Common myeloid progenitor, CD34-positive (primary cell): Measurements from ENCODE around the gene BEAN1.
A peak's percentile ranks its signal among the peaks of the same experiment; 100 is the strongest.

Experiments
- CTCF ChIA-PET: fragments of 350-600 bp; sonication (Branson Sonifier 250); formaldehyde crosslinking; loops from one replicate; lab custom pipeline; 2021; ENCODE audit warnings: antibody characterized with exemption; lab: Charles Lee
- POLR2A ChIA-PET: fragments of 350-600 bp; sonication (Branson Sonifier 250); formaldehyde crosslinking; loops from one replicate; lab custom pipeline; 2021; ENCODE audit warnings: antibody characterized with exemption; lab: Charles Lee
- DNase-seq, 3 donors: peaks; one replicate each; pipeline versions ENCODE4 v3.0.0 to v3.0.0-alpha.2; 2013
- H3K27ac ChIP-seq, 2 experiments: 1 replicate in 1 of 2; 2 replicates in 1 of 2; pipeline ENCODE4 v1.7.0; 2013; ENCODE audit warnings: inconsistent platforms in 2 of 2, low read length in 2 of 2, mild to moderate bottlenecking in 2 of 2, low read depth in 1 of 2, moderate library complexity in 1 of 2; ENCODE audit not compliant: severe bottlenecking in 2 of 2, insufficient read depth in 1 of 2, poor library complexity in 1 of 2
- H3K27me3 ChIP-seq, 5 experiments: replicated peaks in 2 of 5; 1 replicate in 3 of 5; 2 replicates in 2 of 5; pipeline versions ENCODE4 v1.6.1 to v1.7.0; 2013; ENCODE audit warnings: low read length in 4 of 5, mild to moderate bottlenecking in 2 of 5, moderate library complexity in 2 of 5, inconsistent platforms in 1 of 5; ENCODE audit not compliant: insufficient read depth in 5 of 5, control insufficient read depth in 4 of 5
- H3K36me3 ChIP-seq, 4 experiments: 1 replicate in 2 of 4; 2 replicates in 2 of 4; pipeline versions ENCODE4 v1.6.1 to v1.7.0; 2013; ENCODE audit warnings: low read length in 3 of 4, control low read depth in 1 of 4, mild to moderate bottlenecking in 1 of 4; ENCODE audit not compliant: control insufficient read depth in 4 of 4, insufficient read depth in 4 of 4
- H3K4me1 ChIP-seq, 4 experiments: 1 replicate in 3 of 4; 2 replicates in 1 of 4; pipeline versions ENCODE4 v1.6.1 to v1.7.1; 2013; ENCODE audit warnings: low read length in 3 of 4, mild to moderate bottlenecking in 3 of 4, control low read depth in 1 of 4, inconsistent platforms in 1 of 4, moderate library complexity in 1 of 4; ENCODE audit not compliant: control insufficient read depth in 4 of 4, insufficient read depth in 4 of 4; ENCODE audit errors: control extremely low read depth in 1 of 4
- H3K4me3 ChIP-seq, 7 experiments: 1 replicate in 4 of 7; 2 replicates in 3 of 7; pipeline versions ENCODE4 v1.5.1 to v1.7.0; 2013; ENCODE audit warnings: mild to moderate bottlenecking in 7 of 7, low read length in 6 of 7, moderate library complexity in 6 of 7, inconsistent platforms in 2 of 7, low read depth in 2 of 7, control low read depth in 1 of 7; ENCODE audit not compliant: insufficient read depth in 4 of 7, control insufficient read depth in 1 of 7; ENCODE audit errors: extremely low read depth in 1 of 7
- H3K9me3 ChIP-seq, 5 experiments: 1 replicate in 4 of 5; 2 replicates in 1 of 5; pipeline versions ENCODE4 v1.6.1 to v1.7.1; 2013; ENCODE audit warnings: low read length in 4 of 5, mild to moderate bottlenecking in 2 of 5, inconsistent platforms in 1 of 5, low read depth in 1 of 5, moderate library complexity in 1 of 5; ENCODE audit not compliant: control insufficient read depth in 4 of 5, insufficient read depth in 2 of 5; ENCODE audit errors: control extremely low read depth in 1 of 5
- WGBS: methylation state at CpG from one replicate; pipeline ENCODE4 v1.1.5; 2013; ENCODE audit not compliant: insufficient coverage; 5-methylcytosine and 5-hydroxymethylcytosine counted together

BEAN1 gene

GRCh38 chr16:66427871-66428681 is 981 bp downstream of the BEAN1 start:
- Histone ChIP-seq H3K4me1 (peaks cover 0 to 22% (median 15%) of the 10 kb centered on the region in 4 experiments), H3K4me3 (peak overlapping the region in 4 of 7 experiments; percentile 40 to 58 (median 42)), H3K9me3 (peaks cover 0 to 4% (median 0%) of the 10 kb centered on the region in 5 experiments), H3K36me3 (no peaks in the 10 kb centered on the region), H3K27me3 (peaks cover 23 to 87% (median 39%) of the 10 kb centered on the region in 5 experiments), H3K27ac (no peak overlapping the region)
- POLR2A ChIA-PET, result no interaction called here
- DNase-seq, result peak in 2 of 3 donors; percentile 28 to 47
- 3% methylated on average over 29 of the region's 40 CpGs for WGBS
- CTCF ChIA-PET, result no interaction called here

DNA sequence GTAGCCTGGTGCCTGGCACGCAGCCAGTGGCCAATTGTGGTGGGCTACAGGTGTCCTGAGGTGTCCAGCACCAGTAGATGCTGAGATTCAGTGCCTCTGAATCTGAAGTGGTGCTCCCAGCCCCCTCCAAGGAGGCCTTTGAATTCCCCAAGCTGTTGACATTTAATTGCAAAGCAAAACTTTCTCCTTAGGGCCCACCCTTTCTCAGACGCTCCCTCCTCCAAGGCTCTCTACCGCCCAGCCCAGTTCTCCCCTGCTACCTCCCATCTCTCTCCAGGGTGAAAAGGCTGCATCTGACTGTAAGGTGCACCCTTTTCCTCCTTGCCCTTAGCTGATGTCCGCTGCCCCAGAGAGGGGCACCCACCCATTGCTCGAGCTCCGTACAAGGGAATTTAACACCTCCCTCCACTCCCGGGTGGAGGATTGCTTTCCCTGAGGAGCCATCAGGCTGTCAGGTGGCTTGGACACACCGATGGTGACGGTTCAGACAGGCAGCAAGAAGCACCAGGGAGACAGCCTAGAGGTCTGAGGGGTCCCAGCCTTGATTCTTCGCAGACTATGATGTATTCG is 1.7 kb downstream of the BEAN1 start:
- DNase-seq, result no peak
- Histone ChIP-seq H3K27me3 (peaks cover 21 to 91% (median 40%) of the 10 kb centered on the region in 5 experiments), H3K4me3 (no peak overlapping the region), H3K9me3 (peaks cover 0 to 4% (median 0%) of the 10 kb centered on the region in 5 experiments), H3K36me3 (no peaks in the 10 kb centered on the region), H3K4me1 (peaks cover 0 to 22% (median 15%) of the 10 kb centered on the region in 4 experiments), H3K27ac (no peak overlapping the region)
- CTCF ChIA-PET, result no interaction called here
- POLR2A ChIA-PET, result no interaction called here
- 37% methylated on average over 8 of the region's 11 CpGs for WGBS

DNA sequence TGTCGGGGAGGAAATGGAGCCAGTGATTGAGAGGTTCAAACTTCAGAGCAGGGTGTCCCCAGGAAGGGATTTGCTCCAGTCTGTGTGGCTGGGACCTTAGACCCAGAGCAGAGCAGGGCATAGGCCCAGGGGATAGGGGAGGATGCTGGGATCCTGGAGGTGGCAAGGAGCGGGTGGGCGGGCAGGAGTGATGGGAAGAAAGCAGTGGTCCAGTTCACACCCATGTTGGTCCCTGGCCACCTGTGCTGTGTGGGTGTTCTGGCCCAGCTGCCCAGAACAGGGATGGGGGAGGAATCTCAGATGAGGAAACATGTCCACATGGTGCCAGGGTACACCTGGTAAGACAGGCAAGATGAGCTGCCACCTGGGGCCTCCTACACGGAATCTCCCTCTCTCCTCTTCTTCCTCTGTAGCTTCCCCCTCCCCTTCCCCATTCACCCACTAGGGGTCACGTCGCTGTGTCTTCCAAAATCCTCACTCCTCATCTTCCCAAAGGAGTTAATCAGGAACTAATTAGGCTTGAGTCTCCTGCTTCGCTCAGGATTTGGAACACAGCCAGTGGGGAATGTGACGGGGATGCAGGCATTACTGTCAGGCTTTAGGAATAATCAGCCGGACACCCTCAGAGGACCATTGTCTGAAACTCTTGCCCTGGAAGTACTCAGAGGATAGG is 2.3 kb downstream of the BEAN1 start:
- Histone ChIP-seq H3K27ac (no peak overlapping the region), H3K4me3 (no peak overlapping the region), H3K9me3 (peaks cover 0 to 3% (median 0%) of the 10 kb centered on the region in 5 experiments), H3K36me3 (no peaks in the 10 kb centered on the region), H3K27me3 (peaks cover 20 to 87% (median 40%) of the 10 kb centered on the region in 5 experiments), H3K4me1 (peaks cover 0 to 22% (median 15%) of the 10 kb centered on the region in 4 experiments)
- DNase-seq, result no peak
- ChIA-PET CTCF (interaction anchor here (1.0 kb wide), 1 partner anchor 87 kb away, joined by 5 read pairs; no protein-coding TSS in a partner anchor), POLR2A (no interaction called here)
- WGBS, result 68% methylated on average over 4 of the region's 9 CpGs

DNA sequence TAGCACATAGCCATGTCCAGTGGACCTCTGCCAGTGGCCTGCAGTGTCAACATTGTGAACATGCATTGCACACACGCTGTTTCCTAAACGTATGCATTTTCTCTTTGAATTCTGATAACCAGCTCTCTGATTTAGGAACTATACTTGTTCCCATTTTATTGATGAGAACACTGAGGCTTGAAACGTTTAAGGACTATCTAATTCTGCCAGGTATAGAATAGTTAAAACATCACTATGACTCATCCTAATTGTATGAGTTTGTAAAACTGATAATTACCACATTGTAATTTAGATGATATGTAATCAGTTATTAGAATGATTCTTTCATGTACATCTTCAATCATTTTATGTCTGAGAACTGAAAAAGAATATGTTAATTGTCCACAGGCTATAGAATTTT is 3.1 kb downstream of the BEAN1 start:
- ChIA-PET CTCF (interaction anchor here (1.0 kb wide), 1 partner anchor 88 kb away, joined by 5 read pairs; no protein-coding TSS in a partner anchor), POLR2A (no interaction called here)
- Histone ChIP-seq H3K27me3 (peaks cover 19 to 79% (median 43%) of the 10 kb centered on the region in 5 experiments), H3K36me3 (no peaks in the 10 kb centered on the region), H3K4me3 (no peak overlapping the region), H3K4me1 (peaks cover 0 to 22% (median 15%) of the 10 kb centered on the region in 4 experiments), H3K9me3 (no peaks in the 10 kb centered on the region), H3K27ac (no peak overlapping the region)
- WGBS, result 100% methylated on average over 2 of the region's 3 CpGs
- DNase-seq, result no peak

- peaks cover 10 to 64% (median 33%) of the 10 kb centered on the region in 5 experiments for H3K27me3 ChIP-seq
- 100% methylated on average over 5 of the region's 8 CpGs for WGBS
- CTCF ChIA-PET, result interaction anchor here (1.2 to 1.3 kb wide), 2 partner anchors 10 to 51 kb away, joined by 3 read pairs; no protein-coding TSS in a partner anchor
- POLR2A ChIA-PET, result interaction anchor here (0.7 kb wide), 1 partner anchor 409 kb away, joined by 3 read pairs; no protein-coding TSS in a partner anchor
- H3K27ac ChIP-seq, result no peak overlapping the region
- H3K4me1 ChIP-seq, result peaks cover 0 to 14% (median 9%) of the 10 kb centered on the region in 4 experiments
- no peaks in the 10 kb centered on the region for H3K9me3 ChIP-seq
- no peak for DNase-seq
- H3K36me3 ChIP-seq, result no peaks in the 10 kb centered on the region
- no peak overlapping the region for H3K4me3 ChIP-seq
Measured at GRCh38 chr16:66431760-66432159, 4.7 kb downstream of the BEAN1 start.

- POLR2A ChIA-PET, result no interaction called here
- CTCF ChIA-PET, result interaction anchor here (1.2 kb wide), 2 partner anchors 25 to 296 kb away, joined by 3 to 5 read pairs; no protein-coding TSS in a partner anchor
- no peak for DNase-seq
- Histone ChIP-seq H3K27ac (no peak overlapping the region), H3K9me3 (no peaks in the 10 kb centered on the region), H3K4me3 (no peak overlapping the region), H3K4me1 (peaks cover 0 to 10% (median 7%) of the 10 kb centered on the region in 4 experiments), H3K27me3 (peaks cover 10 to 63% (median 33%) of the 10 kb centered on the region in 5 experiments), H3K36me3 (no peaks in the 10 kb centered on the region)
- WGBS, result 88% methylated on average over 5 of the region's 5 CpGs
Measured at GRCh38 chr16:66432429-66432828, 5.3 kb downstream of the BEAN1 start.
